RWPE1 (cell line): ENCODE results near the gene C1orf105.

Experiments
- CTCF ChIA-PET: fragments of 350-600 bp; sonication (Branson Sonifier 250); formaldehyde crosslinking; extraction: SDS; loops from one replicate; lab custom pipeline; 2021; lab: Yijun Ruan, JAX
- POLR2A ChIA-PET: fragments of 400-600 bp; formaldehyde crosslinking; extraction: SDS; loops from one replicate; lab custom pipeline; 2020; ENCODE audit warnings: antibody characterized with exemption; ENCODE audit not compliant: low non-redundant PET; lab: Yijun Ruan, JAX
- DNase-seq: peaks from one replicate; pipeline ENCODE4 v3.0.0; 2012; ENCODE audit warnings: low spot score
- H3K27ac ChIP-seq: fragments of 450-650 bp; 2 replicates; pipeline ENCODE4 v1.5.1; 2017
- TF ChIP-seq, protein P1 (sequence below): fragments of 450-650 bp; conservative IDR thresholded peaks from 2 replicates; pipeline ENCODE4 v1.5.1; 2017; ENCODE audit warnings: low read depth, mild to moderate bottlenecking

The C1orf105 gene

DNA sequence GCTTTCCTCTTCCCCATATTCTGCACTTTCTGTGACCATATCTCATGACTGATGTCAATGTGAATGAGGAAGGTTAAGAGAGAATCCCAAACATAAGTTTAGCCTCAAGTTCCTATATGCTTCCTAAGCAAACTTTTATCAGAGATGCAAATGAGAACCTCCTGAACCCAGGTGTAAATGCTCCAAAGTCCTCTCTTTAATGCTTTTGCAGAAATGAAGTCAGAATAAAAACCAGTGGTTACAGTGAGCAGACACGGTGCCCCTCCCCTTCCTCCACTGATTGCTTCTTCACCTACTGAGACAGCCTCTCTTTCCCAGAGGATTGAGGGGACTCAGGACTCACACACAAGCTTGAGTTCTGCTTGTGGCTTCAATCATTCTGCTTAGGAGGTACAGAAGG, 35.0 kb downstream of the C1orf105 start:
- H3K27ac ChIP-seq: no peak overlapping the region
- CTCF ChIA-PET: interaction anchor here (0.9 kb wide), 1 partner anchor 265 kb away, joined by 5 read pairs; no protein-coding TSS in a partner anchor
- TF ChIP-seq, protein P1, sequence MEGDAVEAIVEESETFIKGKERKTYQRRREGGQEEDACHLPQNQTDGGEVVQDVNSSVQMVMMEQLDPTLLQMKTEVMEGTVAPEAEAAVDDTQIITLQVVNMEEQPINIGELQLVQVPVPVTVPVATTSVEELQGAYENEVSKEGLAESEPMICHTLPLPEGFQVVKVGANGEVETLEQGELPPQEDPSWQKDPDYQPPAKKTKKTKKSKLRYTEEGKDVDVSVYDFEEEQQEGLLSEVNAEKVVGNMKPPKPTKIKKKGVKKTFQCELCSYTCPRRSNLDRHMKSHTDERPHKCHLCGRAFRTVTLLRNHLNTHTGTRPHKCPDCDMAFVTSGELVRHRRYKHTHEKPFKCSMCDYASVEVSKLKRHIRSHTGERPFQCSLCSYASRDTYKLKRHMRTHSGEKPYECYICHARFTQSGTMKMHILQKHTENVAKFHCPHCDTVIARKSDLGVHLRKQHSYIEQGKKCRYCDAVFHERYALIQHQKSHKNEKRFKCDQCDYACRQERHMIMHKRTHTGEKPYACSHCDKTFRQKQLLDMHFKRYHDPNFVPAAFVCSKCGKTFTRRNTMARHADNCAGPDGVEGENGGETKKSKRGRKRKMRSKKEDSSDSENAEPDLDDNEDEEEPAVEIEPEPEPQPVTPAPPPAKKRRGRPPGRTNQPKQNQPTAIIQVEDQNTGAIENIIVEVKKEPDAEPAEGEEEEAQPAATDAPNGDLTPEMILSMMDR: no peak
- POLR2A ChIA-PET: no interaction called here
- no peak for DNase-seq

DNA sequence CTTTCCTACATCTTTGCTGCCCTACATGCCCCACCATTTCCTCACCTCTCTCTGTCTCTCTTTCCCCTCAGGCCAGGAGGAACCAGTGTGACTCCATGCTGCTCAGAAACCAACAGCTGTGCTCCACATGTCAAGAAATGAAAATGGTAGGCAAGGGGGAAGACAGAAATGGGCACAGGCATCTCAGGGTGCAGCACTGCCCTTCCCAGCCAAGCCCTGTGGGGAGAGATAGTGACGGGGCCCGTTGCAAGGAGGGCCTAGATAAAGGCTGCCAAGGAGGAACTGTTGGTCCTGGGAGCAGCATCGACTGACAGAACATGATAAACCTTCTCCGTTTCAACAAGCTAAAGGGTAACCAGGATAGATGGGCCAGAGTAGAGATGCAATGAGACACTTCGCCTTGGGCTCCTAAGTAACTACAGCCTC, 35.9 kb downstream of the C1orf105 start:
- ChIA-PET CTCF (no interaction called here), POLR2A (no interaction called here)
- TF ChIP-seq, protein P1: no peak
- no peak overlapping the region for H3K27ac ChIP-seq
- no peak for DNase-seq

GRCh38 chr1:172457479-172458130, 37.1 kb downstream of the C1orf105 start:
- H3K27ac ChIP-seq: no peak overlapping the region
- no peak for DNase-seq
- POLR2A ChIA-PET: no interaction called here
- TF ChIP-seq, protein P1: no peak
- CTCF ChIA-PET: no interaction called here

DNA sequence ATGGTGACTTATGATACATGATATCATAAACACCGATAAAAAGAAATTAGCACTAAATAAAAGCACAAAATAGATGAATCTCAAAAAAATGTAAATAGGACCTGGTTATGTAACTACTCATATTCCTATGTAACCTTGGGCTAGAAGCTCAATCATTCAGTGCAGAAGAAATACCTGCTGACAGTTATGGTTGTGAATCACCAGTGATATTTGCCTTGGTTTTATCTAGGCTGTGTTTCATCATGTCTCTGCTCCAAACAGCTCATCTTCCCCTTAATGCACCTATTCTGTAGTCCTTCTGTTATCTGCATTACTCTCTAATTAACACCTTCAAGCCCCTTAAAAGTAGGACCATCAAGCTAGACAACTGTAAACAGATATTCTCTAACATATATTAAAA, 39.7 kb downstream of the C1orf105 start:
- TF ChIP-seq, protein P1: no peak
- DNase-seq: peak; percentile 52
- no peak overlapping the region for H3K27ac ChIP-seq
- POLR2A ChIA-PET: no interaction called here
- CTCF ChIA-PET: interaction anchor here (0.6 kb wide), 1 partner anchor 181 kb away, joined by 11 read pairs; no protein-coding TSS in a partner anchor

DNA sequence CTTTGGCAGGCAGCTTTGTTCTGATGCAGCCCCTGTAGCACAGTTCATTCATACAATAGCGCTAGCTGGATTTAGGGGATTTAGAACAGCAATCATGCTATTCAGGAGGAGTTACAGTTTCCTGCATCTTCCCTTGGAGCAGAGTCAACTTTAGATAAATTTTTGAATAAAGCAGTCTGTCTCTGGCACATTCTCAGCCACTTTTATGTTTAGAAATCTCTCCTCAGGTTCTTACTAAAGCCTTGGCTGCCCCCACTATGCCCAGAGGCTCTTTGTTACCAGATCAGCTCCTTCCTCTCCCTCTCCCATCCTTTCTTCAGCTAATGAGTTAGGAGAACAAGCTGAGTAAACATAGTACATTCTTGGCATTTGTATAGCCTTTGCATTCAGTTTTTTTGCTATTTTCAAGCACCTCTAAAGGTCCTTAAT, 40.4 kb downstream of the C1orf105 start:
- POLR2A ChIA-PET: no interaction called here

DNA sequence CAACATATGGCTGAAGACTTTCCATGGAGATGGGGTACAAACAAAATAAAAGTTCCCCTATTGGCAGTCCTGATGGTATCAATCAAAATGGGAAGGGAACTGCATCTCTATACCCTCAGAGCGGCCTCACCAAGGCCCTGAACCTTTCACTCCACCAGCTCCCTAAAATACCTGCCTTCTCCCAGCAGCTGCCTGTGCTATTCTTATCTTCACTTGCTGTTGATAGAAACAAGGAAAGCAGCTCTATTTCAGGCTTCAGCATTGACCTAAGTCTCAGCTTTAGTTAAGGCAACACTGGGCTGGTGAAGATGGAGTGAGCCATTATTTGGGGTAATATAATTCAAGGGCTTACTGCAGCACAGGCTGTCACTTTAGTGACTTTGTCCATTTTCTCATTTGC, 45.1 kb downstream of the C1orf105 start:
- ChIA-PET POLR2A (no interaction called here), CTCF (no interaction called here)
- H3K27ac ChIP-seq: no peak overlapping the region
- TF ChIP-seq, protein P1: no peak
- no peak for DNase-seq

More for the DNA sequence above, 40.4 kb downstream of the C1orf105 start:
- TF ChIP-seq, protein P1: no peak
- CTCF ChIA-PET: interaction anchor here (0.6 kb wide), 1 partner anchor 181 kb away, joined by 11 read pairs; no protein-coding TSS in a partner anchor
- H3K27ac ChIP-seq: no peak overlapping the region
- DNase-seq: no peak
